ENCODE results near the gene AP1S2.

Gene AP1S2

GRCh38 chrX:15816886-15817285, 37.7 kb downstream of the AP1S2 start:
- Histone ChIP-seq H3K4me2 (ENCODE audit: low read depth, low read length, poor library complexity, severe bottlenecking) (no peak overlapping the region), H3K9ac (ENCODE audit: low read length) (no peak overlapping the region), H3K36me3 (ENCODE audit: low read length) (peaks cover 10% of the 10 kb centered on the region; the same call in 1 of the 2 replicates), H3F3A (ENCODE audit: insufficient read depth) (no peaks in the 10 kb centered on the region), H3K9me3 (ENCODE audit: insufficient read depth, low read length) (no peaks in the 10 kb centered on the region), H2AFZ (ENCODE audit: low read depth, low read length, severe bottlenecking) (no peak overlapping the region), H3K27me3 (ENCODE audit: low read length) (no peaks in the 10 kb centered on the region), H3K9me2 (replicated peaks; ENCODE audit: insufficient read depth, low read length) (no peaks in the 10 kb centered on the region), H3K4me3 (ENCODE audit: insufficient read depth, low read length, poor library complexity, severe bottlenecking) (no peak overlapping the region), H4K20me1 (ENCODE audit: low read depth, low read length) (no peaks in the 10 kb centered on the region), H3K79me2 (ENCODE audit: insufficient read depth, low read length) (no peaks in the 10 kb centered on the region), H3K27ac (ENCODE audit: low read depth, low read length) (no peak overlapping the region)
- TF ChIP-seq EZH2phosphoT487 (conservative IDR thresholded peaks at IDR 0.05; ENCODE audit: low read length), result no peak

DNA sequence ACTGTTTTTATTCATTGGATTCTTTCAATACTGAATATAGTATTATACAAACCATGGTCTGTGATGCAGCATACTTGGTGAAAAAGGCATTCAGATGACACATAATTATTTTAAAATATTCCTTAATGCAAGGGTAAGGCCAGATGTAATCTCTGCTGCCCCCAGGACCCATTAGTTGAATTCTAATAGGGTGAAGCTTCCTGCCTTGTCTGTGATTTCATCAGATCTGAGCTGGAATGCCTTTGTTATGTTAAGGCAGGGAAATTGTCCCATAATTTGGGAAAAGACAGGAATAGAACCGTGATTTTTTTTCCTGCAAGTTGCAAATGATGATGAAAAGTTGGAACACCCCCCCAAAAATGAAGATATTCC, 38.2 kb downstream of the AP1S2 start:
- no peaks in the 10 kb centered on the region for H4K20me1 ChIP-seq (ENCODE audit: low read depth, low read length)
- H3K9me3 ChIP-seq (ENCODE audit: insufficient read depth, low read length), result no peaks in the 10 kb centered on the region
- no peak overlapping the region for H2AFZ ChIP-seq (ENCODE audit: low read depth, low read length, severe bottlenecking)
- no peaks in the 10 kb centered on the region for H3K27me3 ChIP-seq (ENCODE audit: low read length)
- no peaks in the 10 kb centered on the region for H3K9me2 ChIP-seq (replicated peaks; ENCODE audit: insufficient read depth, low read length)
- no peak overlapping the region for H3K9ac ChIP-seq (ENCODE audit: low read length)
- no peaks in the 10 kb centered on the region for H3K79me2 ChIP-seq (ENCODE audit: insufficient read depth, low read length)
- H3K27ac ChIP-seq (ENCODE audit: low read depth, low read length), result no peak overlapping the region
- no peak overlapping the region for H3K4me3 ChIP-seq (ENCODE audit: insufficient read depth, low read length, poor library complexity, severe bottlenecking)
- TF ChIP-seq EZH2phosphoT487 (conservative IDR thresholded peaks at IDR 0.05; ENCODE audit: low read length), result no peak
- TF ChIP-seq, protein P1, sequence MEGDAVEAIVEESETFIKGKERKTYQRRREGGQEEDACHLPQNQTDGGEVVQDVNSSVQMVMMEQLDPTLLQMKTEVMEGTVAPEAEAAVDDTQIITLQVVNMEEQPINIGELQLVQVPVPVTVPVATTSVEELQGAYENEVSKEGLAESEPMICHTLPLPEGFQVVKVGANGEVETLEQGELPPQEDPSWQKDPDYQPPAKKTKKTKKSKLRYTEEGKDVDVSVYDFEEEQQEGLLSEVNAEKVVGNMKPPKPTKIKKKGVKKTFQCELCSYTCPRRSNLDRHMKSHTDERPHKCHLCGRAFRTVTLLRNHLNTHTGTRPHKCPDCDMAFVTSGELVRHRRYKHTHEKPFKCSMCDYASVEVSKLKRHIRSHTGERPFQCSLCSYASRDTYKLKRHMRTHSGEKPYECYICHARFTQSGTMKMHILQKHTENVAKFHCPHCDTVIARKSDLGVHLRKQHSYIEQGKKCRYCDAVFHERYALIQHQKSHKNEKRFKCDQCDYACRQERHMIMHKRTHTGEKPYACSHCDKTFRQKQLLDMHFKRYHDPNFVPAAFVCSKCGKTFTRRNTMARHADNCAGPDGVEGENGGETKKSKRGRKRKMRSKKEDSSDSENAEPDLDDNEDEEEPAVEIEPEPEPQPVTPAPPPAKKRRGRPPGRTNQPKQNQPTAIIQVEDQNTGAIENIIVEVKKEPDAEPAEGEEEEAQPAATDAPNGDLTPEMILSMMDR (IDR thresholded peaks at IDR 0.05; ENCODE audit: insufficient read depth, low read length, poor library complexity, severe bottlenecking), result no peak
- H3K4me2 ChIP-seq (ENCODE audit: low read depth, low read length, poor library complexity, severe bottlenecking), result no peak overlapping the region
- peaks cover 10% of the 10 kb centered on the region; the same call in 1 of the 2 replicates for H3K36me3 ChIP-seq (ENCODE audit: low read length)
- H3F3A ChIP-seq (ENCODE audit: insufficient read depth), result no peaks in the 10 kb centered on the region

DNA sequence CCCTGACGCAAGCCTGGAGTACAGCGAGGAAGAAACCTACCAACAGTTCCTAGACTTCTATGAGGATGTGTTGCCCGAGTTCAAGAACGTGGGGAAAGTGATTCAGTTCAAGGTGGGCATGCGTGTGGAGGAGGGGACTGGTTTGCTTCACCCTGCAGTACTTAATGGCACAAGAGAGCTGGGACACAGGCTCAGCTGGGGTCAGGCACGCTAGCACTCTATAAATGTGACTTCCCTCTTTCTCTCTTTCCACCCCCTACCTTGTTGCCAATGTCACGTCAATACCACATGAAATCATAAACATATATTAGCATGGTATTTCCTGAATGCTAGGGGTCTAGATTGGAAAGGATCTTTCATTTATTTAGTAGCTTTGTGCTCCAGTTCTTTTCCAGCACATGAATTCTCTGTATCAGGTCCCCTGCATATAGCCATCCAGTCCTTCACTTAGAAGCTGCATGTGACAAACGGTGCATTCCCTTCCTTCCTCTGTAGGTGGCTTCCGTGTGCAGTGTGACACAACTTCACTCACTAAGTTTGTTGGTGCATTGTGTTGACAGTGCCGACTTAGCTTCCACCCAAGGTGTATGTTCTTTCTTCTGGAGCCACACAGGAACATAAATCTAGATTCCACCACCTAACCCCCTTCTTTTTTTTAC, 38.7 kb downstream of the AP1S2 start:
- Histone ChIP-seq H3K4me2 (ENCODE audit: low read depth, low read length, poor library complexity, severe bottlenecking) (no peak overlapping the region), H3K9me2 (replicated peaks; ENCODE audit: insufficient read depth, low read length) (no peaks in the 10 kb centered on the region), H3F3A (ENCODE audit: insufficient read depth) (no peaks in the 10 kb centered on the region), H3K27ac (ENCODE audit: low read depth, low read length) (no peak overlapping the region), H2AFZ (ENCODE audit: low read depth, low read length, severe bottlenecking) (no peak overlapping the region), H3K79me2 (ENCODE audit: insufficient read depth, low read length) (no peaks in the 10 kb centered on the region), H3K4me3 (ENCODE audit: insufficient read depth, low read length, poor library complexity, severe bottlenecking) (no peak overlapping the region), H3K36me3 (ENCODE audit: low read length) (peaks cover 10% of the 10 kb centered on the region; the same call in 1 of the 2 replicates), H3K9me3 (ENCODE audit: insufficient read depth, low read length) (no peaks in the 10 kb centered on the region), H4K20me1 (ENCODE audit: low read depth, low read length) (no peaks in the 10 kb centered on the region), H3K27me3 (ENCODE audit: low read length) (no peaks in the 10 kb centered on the region), H3K9ac (ENCODE audit: low read length) (no peak overlapping the region)
- no peak for TF ChIP-seq EZH2phosphoT487 (conservative IDR thresholded peaks at IDR 0.05; ENCODE audit: low read length)
- TF ChIP-seq, protein P1 (IDR thresholded peaks at IDR 0.05; ENCODE audit: insufficient read depth, low read length, poor library complexity, severe bottlenecking), result no peak

GRCh38 chrX:15814771-15815365, 39.7 kb downstream of the AP1S2 start:
- Histone ChIP-seq H3K9ac (ENCODE audit: low read length) (no peak overlapping the region), H3K9me2 (replicated peaks; ENCODE audit: insufficient read depth, low read length) (no peaks in the 10 kb centered on the region), H3K27me3 (ENCODE audit: low read length) (no peaks in the 10 kb centered on the region), H4K20me1 (ENCODE audit: low read depth, low read length) (no peaks in the 10 kb centered on the region), H3K9me3 (ENCODE audit: insufficient read depth, low read length) (no peaks in the 10 kb centered on the region), H3K36me3 (ENCODE audit: low read length) (peaks cover 10% of the 10 kb centered on the region; the same call in 1 of the 2 replicates), H3K4me3 (ENCODE audit: insufficient read depth, low read length, poor library complexity, severe bottlenecking) (no peak overlapping the region), H3K4me2 (ENCODE audit: low read depth, low read length, poor library complexity, severe bottlenecking) (no peak overlapping the region), H3K79me2 (ENCODE audit: insufficient read depth, low read length) (no peaks in the 10 kb centered on the region), H2AFZ (ENCODE audit: low read depth, low read length, severe bottlenecking) (no peak overlapping the region), H3F3A (ENCODE audit: insufficient read depth) (no peaks in the 10 kb centered on the region), H3K27ac (ENCODE audit: low read depth, low read length) (no peak overlapping the region)
- TF ChIP-seq EZH2phosphoT487 (conservative IDR thresholded peaks at IDR 0.05; ENCODE audit: low read length), result no peak
- TF ChIP-seq, protein P1 (IDR thresholded peaks at IDR 0.05; ENCODE audit: insufficient read depth, low read length, poor library complexity, severe bottlenecking), result no peak
